Neuronal stem cell (in vitro differentiated cells): ENCODE data around the gene MAPKAP1.

Experiments used
- DNase-seq: peaks from one replicate; pipeline ENCODE4 v3.0.0-alpha.2; 2013; ENCODE audit warnings: low spot score
- H2AFZ ChIP-seq: one replicate; pipeline ENCODE4 v1.6.1; 2013; ENCODE audit warnings: mild to moderate bottlenecking, low read length, inconsistent platforms
- H2AK5ac ChIP-seq: 2 replicates; pipeline ENCODE4 v1.6.1; 2013; ENCODE audit warnings: low read depth, mild to moderate bottlenecking, inconsistent platforms, low read length, moderate library complexity, mixed read lengths
- H2BK120ac ChIP-seq: 2 replicates; pipeline ENCODE4 v1.6.1; 2013; ENCODE audit warnings: low read depth, mild to moderate bottlenecking, inconsistent platforms, low read length, moderate library complexity, mixed read lengths
- H2BK12ac ChIP-seq: one replicate; pipeline ENCODE4 v1.6.1; 2013; ENCODE audit warnings: low read length, inconsistent platforms
- H2BK15ac ChIP-seq: 2 replicates; pipeline ENCODE4 v1.6.1; 2013; ENCODE audit warnings: mild to moderate bottlenecking, low read length, inconsistent platforms, mixed read lengths
- H2BK5ac ChIP-seq: one replicate; pipeline ENCODE4 v1.6.1; 2013; ENCODE audit warnings: inconsistent platforms, mild to moderate bottlenecking, low read length, moderate library complexity
- H3K14ac ChIP-seq: one replicate; pipeline ENCODE4 v1.6.1; 2013; ENCODE audit warnings: low read length, inconsistent platforms
- H3K18ac ChIP-seq: 2 replicates; pipeline ENCODE4 v1.6.1; 2013; ENCODE audit warnings: low read length, inconsistent platforms
- H3K23ac ChIP-seq: 2 replicates; pipeline ENCODE4 v1.6.1; 2013; ENCODE audit warnings: low read depth, mild to moderate bottlenecking, mixed read lengths, low read length, inconsistent platforms; ENCODE audit not compliant: poor library complexity
- H3K27ac ChIP-seq: replicated peaks from 3 replicates; pipeline ENCODE4 v1.5.1; 2013; ENCODE audit warnings: low read length, inconsistent platforms
- H3K27me3 ChIP-seq, 3 experiments: 2 replicates each; pipeline ENCODE4 v1.6.1; 2013; ENCODE audit warnings: low read length in 3 of 3, mild to moderate bottlenecking in 2 of 3, inconsistent platforms in 1 of 3, low read depth in 1 of 3, mixed read lengths in 1 of 3, moderate library complexity in 1 of 3; ENCODE audit not compliant: control insufficient read depth in 3 of 3, insufficient read depth in 3 of 3
- H3K36me3 ChIP-seq, 2 donors: replicated peaks in 1 of 2; 2 replicates each; pipeline ENCODE4 v1.6.1; 2013; ENCODE audit warnings: low read length in 2 of 2; ENCODE audit not compliant: control insufficient read depth in 2 of 2, insufficient read depth in 2 of 2
- H3K4ac ChIP-seq: 2 replicates; pipeline ENCODE4 v1.6.1; 2013; ENCODE audit warnings: inconsistent platforms, mild to moderate bottlenecking, low read length, moderate library complexity
- H3K4me1 ChIP-seq, 2 donors: 1 replicate in 1 of 2; 2 replicates in 1 of 2; pipeline ENCODE4 v1.6.1; 2013; ENCODE audit warnings: low read length in 2 of 2, low read depth in 1 of 2; ENCODE audit not compliant: control insufficient read depth in 2 of 2, insufficient read depth in 1 of 2
- H3K4me2 ChIP-seq: one replicate; pipeline ENCODE4 v1.6.1; 2013; ENCODE audit warnings: mild to moderate bottlenecking, low read length, inconsistent platforms; ENCODE audit not compliant: insufficient read depth, poor library complexity, severe bottlenecking
- H3K4me3 ChIP-seq, 2 donors: 2 replicates each; pipeline ENCODE4 v1.5.1; 2013; ENCODE audit warnings: low read length in 2 of 2, mild to moderate bottlenecking in 2 of 2, inconsistent platforms in 1 of 2, moderate library complexity in 1 of 2
- H3K79me1 ChIP-seq: one replicate; pipeline ENCODE4 v1.6.1; 2013; ENCODE audit warnings: low read depth, mild to moderate bottlenecking, inconsistent platforms, low read length, moderate library complexity
- H3K9ac ChIP-seq: one replicate; pipeline ENCODE4 v1.6.1; 2013; ENCODE audit warnings: mild to moderate bottlenecking, low read depth, low read length, inconsistent platforms; ENCODE audit not compliant: poor library complexity
- H3K9me3 ChIP-seq, 2 donors: replicated peaks in 1 of 2; 2 replicates each; pipeline versions ENCODE3 to v1.6.1; 2013; ENCODE audit warnings: low read length in 2 of 2, mild to moderate bottlenecking in 2 of 2, inconsistent platforms in 1 of 2, low read depth in 1 of 2, mixed read lengths in 1 of 2, moderate library complexity in 1 of 2; ENCODE audit not compliant: control insufficient read depth in 2 of 2, insufficient read depth in 1 of 2
- H4K8ac ChIP-seq: one replicate; pipeline ENCODE4 v1.6.1; 2013; ENCODE audit warnings: low read depth, mild to moderate bottlenecking, inconsistent platforms, low read length, moderate library complexity
- H4K91ac ChIP-seq: one replicate; pipeline ENCODE4 v1.6.1; 2013; ENCODE audit warnings: low read length, low read depth, mild to moderate bottlenecking, inconsistent platforms; ENCODE audit not compliant: poor library complexity
- WGBS, 2 donors: extraction: QIAGEN DNeasy Blood & Tissue Kit; methylation state at CpG; one replicate each; pipeline ENCODE4 v1.1.7; 2013; ENCODE audit warnings: missing lambda C conversion rate in 2 of 2, mixed read lengths in 1 of 2; ENCODE audit not compliant: insufficient read length in 2 of 2, insufficient replicate concordance in 1 of 2; ENCODE audit errors: extremely low coverage in 2 of 2; 5-methylcytosine and 5-hydroxymethylcytosine counted together

MAPKAP1 gene

DNA sequence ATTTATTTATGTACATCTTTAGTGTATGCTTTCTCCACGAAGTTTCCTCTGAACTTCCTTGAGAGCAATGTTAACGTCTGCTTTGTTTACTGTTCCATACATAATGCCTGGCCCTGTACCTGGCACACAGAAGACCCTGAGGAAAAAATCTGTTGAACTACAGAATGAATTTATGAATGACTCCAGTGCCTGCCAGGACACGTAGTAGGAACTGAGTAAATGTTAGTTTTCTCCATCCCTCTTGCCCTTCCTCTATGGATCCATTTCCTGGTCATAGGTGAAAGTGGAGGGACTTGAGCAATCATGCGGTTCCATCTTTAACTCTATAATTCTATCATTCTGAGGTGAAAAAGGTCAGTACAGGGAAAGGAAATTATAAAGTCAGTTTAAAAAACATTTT is 117.7 kb downstream of the MAPKAP1 start:
- no peak overlapping the region for H3K9ac ChIP-seq
- H3K27ac ChIP-seq: no peak overlapping the region
- no peak overlapping the region for H3K18ac ChIP-seq
- WGBS, 2 donors: no CpG with 5 or more reads among the region's 4 CpGs
- peaks cover 0 to 6% of the 10 kb centered on the region in 2 donors for H3K4me1 ChIP-seq
- no peak overlapping the region for H4K91ac ChIP-seq
- no peak overlapping the region for H3K23ac ChIP-seq
- no peak overlapping the region for H3K4me3 ChIP-seq
- no peak overlapping the region for H2BK12ac ChIP-seq
- no peak overlapping the region for H2AFZ ChIP-seq
- no peak overlapping the region for H2BK120ac ChIP-seq
- H3K14ac ChIP-seq: no peak overlapping the region
- no peaks in the 10 kb centered on the region for H3K79me1 ChIP-seq
- H3K36me3 ChIP-seq: peaks cover 0 to 6% of the 10 kb centered on the region in 2 donors
- DNase-seq: no peak
- H2AK5ac ChIP-seq: no peak overlapping the region
- no peak overlapping the region for H4K8ac ChIP-seq
- H3K27me3 ChIP-seq: no peaks in the 10 kb centered on the region
- H3K9me3 ChIP-seq: no peaks in the 10 kb centered on the region
- H2BK5ac ChIP-seq: no peak overlapping the region
- H2BK15ac ChIP-seq: no peak overlapping the region
- no peak overlapping the region for H3K4me2 ChIP-seq
- no peak overlapping the region for H3K4ac ChIP-seq

DNA sequence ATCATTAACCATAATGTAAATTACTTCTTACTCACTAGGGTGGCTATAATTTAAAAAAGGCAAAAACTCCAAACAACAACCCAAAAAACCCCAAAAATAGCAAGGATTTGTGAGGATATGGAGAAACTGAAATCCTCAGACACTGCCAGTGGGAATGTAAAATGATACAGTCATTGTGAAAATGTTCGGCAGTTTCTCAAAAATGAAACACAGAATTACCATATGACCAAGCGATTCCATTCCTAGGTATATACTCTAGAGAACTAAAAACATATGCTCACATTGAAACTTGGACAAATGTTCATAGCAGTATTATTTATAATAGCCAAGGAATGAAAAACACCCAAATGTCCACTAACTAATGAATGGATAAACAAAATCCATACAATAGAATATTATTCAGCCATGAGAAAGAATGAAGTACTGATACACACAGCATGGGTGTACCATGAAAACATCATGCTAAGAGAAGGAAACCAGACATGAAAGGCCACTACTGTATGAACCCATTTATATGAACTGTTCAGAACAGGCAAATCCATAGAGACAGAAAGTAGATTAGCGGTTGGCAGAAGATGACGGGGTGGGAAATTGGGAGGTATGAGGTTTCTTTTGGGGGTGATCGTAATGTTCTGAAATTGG is 119.1 kb downstream of the MAPKAP1 start:
- Histone ChIP-seq H2BK5ac (no peak overlapping the region), H3K14ac (no peak overlapping the region), H3K4me1 (peaks cover 0 to 6% of the 10 kb centered on the region in 2 donors), H4K91ac (no peak overlapping the region), H3K79me1 (no peaks in the 10 kb centered on the region), H2BK15ac (no peak overlapping the region), H2AK5ac (no peak overlapping the region), H4K8ac (no peak overlapping the region), H2BK120ac (no peak overlapping the region), H3K9ac (no peak overlapping the region), H3K23ac (no peak overlapping the region), H3K36me3 (peaks cover 0 to 12% of the 10 kb centered on the region in 2 donors), H3K4ac (no peak overlapping the region), H3K18ac (no peak overlapping the region), H2AFZ (no peak overlapping the region), H3K4me3 (no peak overlapping the region), H3K27me3 (no peaks in the 10 kb centered on the region), H2BK12ac (no peak overlapping the region), H3K9me3 (no peaks in the 10 kb centered on the region), H3K27ac (no peak overlapping the region), H3K4me2 (no peak overlapping the region)
- WGBS, 2 donors: no CpG with 5 or more reads among the region's 5 CpGs
- DNase-seq: no peak

DNA sequence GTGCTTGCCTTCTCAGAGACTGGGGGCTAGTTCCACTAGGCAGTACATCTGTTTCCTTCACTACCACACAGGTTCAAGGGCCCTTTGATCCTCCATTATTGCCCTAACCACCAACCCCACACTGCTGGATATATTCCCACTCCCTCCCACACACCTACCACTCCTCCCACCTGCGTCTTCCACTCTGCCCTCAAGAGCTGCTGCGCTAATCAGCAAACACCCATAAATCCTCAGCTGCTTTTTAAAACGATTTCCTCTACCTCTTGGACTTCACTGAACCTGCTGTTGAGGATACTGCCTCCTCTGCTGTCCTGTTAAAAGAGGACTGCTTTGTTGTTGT is 120.9 kb downstream of the MAPKAP1 start:
- no peak for DNase-seq
- Histone ChIP-seq H3K4me2 (no peak overlapping the region), H3K23ac (no peak overlapping the region), H3K27ac (no peak overlapping the region), H4K91ac (no peak overlapping the region), H3K4me3 (no peak overlapping the region), H2AK5ac (no peak overlapping the region), H2AFZ (no peak overlapping the region), H2BK5ac (no peak overlapping the region), H3K27me3 (no peaks in the 10 kb centered on the region), H3K14ac (no peak overlapping the region), H2BK120ac (no peak overlapping the region), H2BK15ac (no peak overlapping the region), H3K79me1 (no peaks in the 10 kb centered on the region), H2BK12ac (no peak overlapping the region), H3K4ac (no peak overlapping the region), H3K4me1 (peaks cover 0 to 4% of the 10 kb centered on the region in 2 donors), H4K8ac (no peak overlapping the region), H3K9me3 (no peaks in the 10 kb centered on the region), H3K9ac (no peak overlapping the region), H3K36me3 (peaks cover 0 to 17% of the 10 kb centered on the region in 2 donors), H3K18ac (no peak overlapping the region)
- WGBS, 2 donors: no CpG with 5 or more reads among the region's 3 CpGs

DNA sequence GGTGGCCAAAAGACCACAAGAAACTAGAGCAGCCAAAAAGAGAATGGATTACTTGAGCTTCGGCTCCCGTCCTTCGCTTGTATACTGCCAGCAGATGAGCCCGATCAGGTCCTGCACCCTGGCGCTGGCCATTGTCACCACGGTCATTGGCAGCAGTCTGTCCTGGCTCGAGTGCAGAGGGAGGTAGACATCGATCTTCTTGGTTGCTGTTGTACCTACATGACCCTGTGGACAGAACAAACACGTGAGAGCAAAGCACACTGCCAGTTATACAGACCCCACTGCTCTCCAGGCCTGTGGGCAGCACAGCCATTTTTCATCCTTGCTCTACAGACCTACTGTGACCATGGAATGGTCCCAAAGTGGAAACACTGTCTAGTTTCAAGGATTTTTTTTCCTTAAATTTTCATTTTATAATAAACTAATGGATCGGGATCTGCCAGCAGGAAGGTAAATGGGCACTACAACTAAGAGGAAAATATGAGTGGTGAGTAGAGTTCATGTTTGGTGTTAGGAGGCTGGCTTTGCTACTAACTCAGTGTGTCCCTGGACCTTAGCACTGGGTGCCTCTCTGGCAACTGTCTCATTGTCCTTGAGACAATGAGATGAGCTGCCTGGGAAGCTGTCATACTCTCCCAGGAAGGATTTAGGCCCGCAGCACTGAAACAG is 121.4 kb downstream of the MAPKAP1 start:
- H3K4me3 ChIP-seq: no peak overlapping the region
- no CpG with 5 or more reads among the region's 11 CpGs for WGBS, 2 donors
- H2BK12ac ChIP-seq: no peak overlapping the region
- H3K14ac ChIP-seq: no peak overlapping the region
- no peak for DNase-seq
- H3K18ac ChIP-seq: no peak overlapping the region
- H3K23ac ChIP-seq: no peak overlapping the region
- H3K4ac ChIP-seq: no peak overlapping the region
- H2AFZ ChIP-seq: no peak overlapping the region
- peaks cover 0 to 4% of the 10 kb centered on the region in 2 donors for H3K4me1 ChIP-seq
- H2BK120ac ChIP-seq: no peak overlapping the region
- H3K27me3 ChIP-seq: no peaks in the 10 kb centered on the region
- H3K36me3 ChIP-seq: peaks cover 0 to 21% of the 10 kb centered on the region in 2 donors
- H2BK5ac ChIP-seq: no peak overlapping the region
- H4K8ac ChIP-seq: no peak overlapping the region
- no peak overlapping the region for H4K91ac ChIP-seq
- H2BK15ac ChIP-seq: no peak overlapping the region
- no peak overlapping the region for H3K27ac ChIP-seq
- H2AK5ac ChIP-seq: no peak overlapping the region
- no peaks in the 10 kb centered on the region for H3K79me1 ChIP-seq
- H3K9ac ChIP-seq: no peak overlapping the region
- no peak overlapping the region for H3K4me2 ChIP-seq
- no peaks in the 10 kb centered on the region for H3K9me3 ChIP-seq
